Prostate gland (tissue), 2 donors: ENCODE measurements around the gene FUBP1. TPM values are rescaled to one million over a fixed set of nuclear protein-coding genes. Genes with fewer than 3 reads are reported as not detected.

Experiments
- DNase-seq: peaks from one replicate; pipeline ENCODE4 v3.0.0-alpha.2; 2019; ENCODE audit warnings: low spot score
- H3K27ac ChIP-seq, 2 donors: fragments of 200-600 bp; sonication (generic); 2 replicates each; pipeline ENCODE4 v1.5.1; 2017 to 2019
- H3K27me3 ChIP-seq: fragments of 200-600 bp; sonication (generic); replicated peaks from 2 replicates; pipeline ENCODE4 v1.5.1; 2019; ENCODE audit not compliant: insufficient read depth
- H3K36me3 ChIP-seq, 2 donors: fragments of 200-600 bp; sonication (generic); 1 replicate in 1 of 2; 2 replicates in 1 of 2; pipeline versions ENCODE4 v1.5.1 to v1.8.1; 2017 to 2019
- H3K4me1 ChIP-seq: fragments of 200-600 bp; sonication (generic); replicated peaks from 2 replicates; pipeline ENCODE4 v1.5.1; 2019
- H3K4me3 ChIP-seq, 2 donors: fragments of 200-600 bp; sonication (generic); 2 replicates each; pipeline ENCODE4 v1.5.1; 2017 to 2019
- H3K9me3 ChIP-seq: fragments of 200-600 bp; sonication (generic); 2 replicates; pipeline ENCODE4 v1.5.1; 2017
- CTCF ChIP-seq, 4 experiments: fragments of 200-600 bp in 2 of 4; fragments of 450-650 bp in 2 of 4; sonication (generic) in 2 of 4; IDR thresholded peaks; 1 replicate in 3 of 4; 2 replicates in 1 of 4; pipeline ENCODE4 v1.5.1; 2016 to 2019; ENCODE audit warnings: antibody characterized with exemption in 4 of 4, mild to moderate bottlenecking in 2 of 4, moderate library complexity in 2 of 4
- POLR2A ChIP-seq: fragments of 450-650 bp; IDR thresholded peaks from one replicate; pipeline ENCODE4 v1.6.1; 2016; ENCODE audit warnings: antibody characterized with exemption, mild to moderate bottlenecking
- POLR2AphosphoS5 ChIP-seq: sonication (generic); formaldehyde crosslinking; IDR thresholded peaks from one replicate; pipeline ENCODE4 v1.6.1; 2017; ENCODE audit warnings: antibody characterized with exemption
- WGBS: methylation state at CpG from one replicate; pipeline ENCODE4 v1.1.5; 2018; 5-methylcytosine and 5-hydroxymethylcytosine counted together
- intact Hi-C: fragments of 100-400 bp; cut with DNase I; formaldehyde crosslinking; loops from one replicate; pipeline ENCODE4 v1.14.2; 2022
- total RNA-seq, 2 donors: library from RNA; depleted of rRNA; stranded (reverse); fragments of >200 nt; gene quantifications; one replicate each; pipeline ENCODE4 v1.1.0, GENCODE V29; 2016

Gene FUBP1
- total RNA-seq, 2 donors from 2014 or later = 109 to 126 TPM

GRCh38 chr1:77970192-77970591, 8.7 kb downstream of the FUBP1 start:
- no peak overlapping the region for H3K27ac ChIP-seq
- intact Hi-C loops = loop anchor here (10.0 kb wide), 1 partner anchor 145 kb away; no protein-coding TSS in a partner anchor
- TF ChIP-seq POLR2AphosphoS5 (no peak), POLR2A (no peak), CTCF (IDR thresholded peaks at IDR 0.05) (no peak)
- peaks cover 5 to 8% of the 10 kb centered on the region in 2 donors for H3K36me3 ChIP-seq
- no peak for DNase-seq
- H3K9me3 ChIP-seq = no peaks in the 10 kb centered on the region
- peaks cover 5% of the 10 kb centered on the region for H3K4me1 ChIP-seq
- H3K4me3 ChIP-seq = no peak overlapping the region
- no peaks in the 10 kb centered on the region for H3K27me3 ChIP-seq
- 77% methylated on average over 1 of the region's 1 CpG for WGBS

- H3K4me3 ChIP-seq = no peak overlapping the region
- no peaks in the 10 kb centered on the region for H3K27me3 ChIP-seq
- 64% methylated on average over 3 of the region's 3 CpGs for WGBS
- H3K9me3 ChIP-seq = no peaks in the 10 kb centered on the region
- intact Hi-C loops = no loop called here
- no peaks in the 10 kb centered on the region for H3K4me1 ChIP-seq
- TF ChIP-seq CTCF (IDR thresholded peaks at IDR 0.05) = no peak
- no peak for TF ChIP-seq POLR2AphosphoS5
- TF ChIP-seq POLR2A = no peak
- H3K36me3 ChIP-seq = peaks cover 8 to 11% of the 10 kb centered on the region in 2 donors
- H3K27ac ChIP-seq = no peak overlapping the region
- no peak for DNase-seq
Measured at GRCh38 chr1:77966291-77966690, 12.6 kb downstream of the FUBP1 start.

GRCh38 chr1:77961392-77961791, 17.5 kb downstream of the FUBP1 start:
- 90% methylated on average over 2 of the region's 2 CpGs for WGBS
- no peaks in the 10 kb centered on the region for H3K9me3 ChIP-seq
- intact Hi-C loops = no loop called here
- TF ChIP-seq CTCF (IDR thresholded peaks at IDR 0.05) = no peak
- TF ChIP-seq POLR2AphosphoS5 = no peak
- no peak for TF ChIP-seq POLR2A
- H3K27ac ChIP-seq = no peak overlapping the region
- H3K4me3 ChIP-seq = no peak overlapping the region
- no peaks in the 10 kb centered on the region for H3K4me1 ChIP-seq
- DNase-seq = no peak
- H3K36me3 ChIP-seq = peaks cover 8 to 18% of the 10 kb centered on the region in 2 donors
- no peaks in the 10 kb centered on the region for H3K27me3 ChIP-seq

GRCh38 chr1:77958850-77959249, 20.0 kb downstream of the FUBP1 start:
- Histone ChIP-seq H3K4me3 (no peak overlapping the region), H3K9me3 (no peaks in the 10 kb centered on the region), H3K36me3 (peaks cover 0 to 10% of the 10 kb centered on the region in 2 donors), H3K27me3 (no peaks in the 10 kb centered on the region), H3K27ac (no peak overlapping the region), H3K4me1 (no peaks in the 10 kb centered on the region)
- WGBS = 89% methylated on average over 2 of the region's 2 CpGs
- intact Hi-C loops = no loop called here
- TF ChIP-seq POLR2A = no peak
- no peak for TF ChIP-seq POLR2AphosphoS5
- TF ChIP-seq CTCF (IDR thresholded peaks at IDR 0.05) = no peak
- DNase-seq = no peak

GRCh38 chr1:77958391-77958790, 20.5 kb downstream of the FUBP1 start:
- TF ChIP-seq POLR2A (no peak), POLR2AphosphoS5 (no peak), CTCF (IDR thresholded peaks at IDR 0.05) (no peak)
- H3K27me3 ChIP-seq = no peaks in the 10 kb centered on the region
- DNase-seq = no peak
- H3K36me3 ChIP-seq = peaks cover 0 to 10% of the 10 kb centered on the region in 2 donors
- no peak overlapping the region for H3K4me3 ChIP-seq
- intact Hi-C loops = no loop called here
- H3K27ac ChIP-seq = no peak overlapping the region
- H3K9me3 ChIP-seq = no peaks in the 10 kb centered on the region
- H3K4me1 ChIP-seq = no peaks in the 10 kb centered on the region
